Activated CD8-positive, alpha-beta T cell treated with anti-CD3 and anti-CD28 coated beads for 36 hours (primary cell): ENCODE data around the gene UPB1. TPM values are rescaled to one million over a fixed set of nuclear protein-coding genes. Genes with fewer than 3 reads are reported as not detected.

ENCODE experiments used
- ATAC-seq: fragments of 200-7000 bp; cut with Tn5 transposase; one replicate; pipeline ENCODE4 v1.10.0; 2021; ENCODE audit warnings: mild to moderate bottlenecking, moderate library complexity
- CTCF ChIA-PET: fragments of 350-600 bp; sonication (Branson Sonifier 250); formaldehyde crosslinking; loops from one replicate; lab custom pipeline; 2021; ENCODE audit warnings: antibody characterized with exemption; lab: Charles Lee
- POLR2A ChIA-PET: fragments of 350-600 bp; sonication (Branson Sonifier 250); formaldehyde crosslinking; loops from one replicate; lab custom pipeline; 2021; ENCODE audit warnings: antibody characterized with exemption; lab: Charles Lee
- DNase-seq: peaks from one replicate; pipeline ENCODE4 v3.0.0-alpha.2; 2020
- H3K27ac Mint-ChIP-seq: one replicate; pipeline ENCODE4 v1.8.0; 2021; ENCODE audit warnings: mild to moderate bottlenecking, mixed read lengths
- H3K27me3 Mint-ChIP-seq: one replicate; pipeline ENCODE4 v1.8.0; 2021; ENCODE audit warnings: mixed read lengths
- H3K36me3 Mint-ChIP-seq: one replicate; pipeline ENCODE4 v1.8.0; 2021; ENCODE audit warnings: low read depth, mixed read lengths
- H3K4me1 Mint-ChIP-seq: one replicate; pipeline ENCODE4 v1.8.0; 2021; ENCODE audit warnings: low read depth, mixed read lengths
- H3K4me3 Mint-ChIP-seq: one replicate; pipeline ENCODE4 v1.8.0; 2021; ENCODE audit warnings: mild to moderate bottlenecking, moderate library complexity, mixed read lengths
- H3K9me3 Mint-ChIP-seq: one replicate; pipeline ENCODE4 v1.8.0; 2021; ENCODE audit warnings: mixed read lengths
- intact Hi-C: fragments of 100-400 bp; cut with micrococcal nuclease; formaldehyde crosslinking; loops from one replicate; pipeline ENCODE4 v1.10.0; 2022
- total RNA-seq, 2 experiments: library from RNA; stranded (reverse); gene quantifications; one replicate each; pipeline ENCODE4 v1.2.3, GENCODE V29; 2021
- TF ChIP-seq, protein P1 (sequence below): fragments of 200-600 bp; IDR thresholded peaks from one replicate; pipeline ENCODE4 v1.8.0; 2022; ENCODE audit warnings: antibody characterized with exemption, mild to moderate bottlenecking

UPB1 gene
- total RNA-seq, 2 experiments from 2014 or later: 0.16 to 0.49 TPM

DNA sequence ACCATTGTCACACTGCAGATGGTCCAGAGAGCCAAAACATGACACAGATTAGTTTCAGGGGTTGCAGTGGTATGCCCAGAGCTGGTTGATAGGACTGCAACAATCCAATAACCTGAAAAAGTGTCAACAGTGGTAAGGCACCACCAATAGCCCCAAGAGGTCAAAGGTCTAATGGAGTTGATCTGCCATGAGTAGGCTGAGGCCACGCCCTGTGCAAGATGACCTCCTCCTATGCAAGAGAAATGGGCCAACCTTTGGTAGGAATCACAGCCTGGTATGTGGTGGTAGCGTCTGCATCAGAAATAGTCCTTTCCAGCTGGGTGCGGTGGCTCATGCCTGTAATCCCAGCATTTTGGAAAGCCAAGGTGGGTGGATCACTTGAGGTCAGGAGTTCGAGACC lies 40.2 kb downstream of the UPB1 start:
- POLR2A ChIA-PET: no interaction called here
- H3K9me3 Mint-ChIP-seq: no peaks in the 10 kb centered on the region
- peaks cover 2% of the 10 kb centered on the region for H3K36me3 Mint-ChIP-seq
- no peak overlapping the region for H3K4me3 Mint-ChIP-seq
- H3K27ac Mint-ChIP-seq: no peak overlapping the region
- CTCF ChIA-PET: interaction anchor here (0.6 kb wide), 1 partner anchor 17 kb away, joined by 3 read pairs; no protein-coding TSS in a partner anchor
- no peaks in the 10 kb centered on the region for H3K4me1 Mint-ChIP-seq
- TF ChIP-seq, protein P1, sequence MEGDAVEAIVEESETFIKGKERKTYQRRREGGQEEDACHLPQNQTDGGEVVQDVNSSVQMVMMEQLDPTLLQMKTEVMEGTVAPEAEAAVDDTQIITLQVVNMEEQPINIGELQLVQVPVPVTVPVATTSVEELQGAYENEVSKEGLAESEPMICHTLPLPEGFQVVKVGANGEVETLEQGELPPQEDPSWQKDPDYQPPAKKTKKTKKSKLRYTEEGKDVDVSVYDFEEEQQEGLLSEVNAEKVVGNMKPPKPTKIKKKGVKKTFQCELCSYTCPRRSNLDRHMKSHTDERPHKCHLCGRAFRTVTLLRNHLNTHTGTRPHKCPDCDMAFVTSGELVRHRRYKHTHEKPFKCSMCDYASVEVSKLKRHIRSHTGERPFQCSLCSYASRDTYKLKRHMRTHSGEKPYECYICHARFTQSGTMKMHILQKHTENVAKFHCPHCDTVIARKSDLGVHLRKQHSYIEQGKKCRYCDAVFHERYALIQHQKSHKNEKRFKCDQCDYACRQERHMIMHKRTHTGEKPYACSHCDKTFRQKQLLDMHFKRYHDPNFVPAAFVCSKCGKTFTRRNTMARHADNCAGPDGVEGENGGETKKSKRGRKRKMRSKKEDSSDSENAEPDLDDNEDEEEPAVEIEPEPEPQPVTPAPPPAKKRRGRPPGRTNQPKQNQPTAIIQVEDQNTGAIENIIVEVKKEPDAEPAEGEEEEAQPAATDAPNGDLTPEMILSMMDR: no peak
- intact Hi-C loops: no loop called here
- ATAC-seq (no peak), DNase-seq (no peak)
- H3K27me3 Mint-ChIP-seq: no peaks in the 10 kb centered on the region

DNA sequence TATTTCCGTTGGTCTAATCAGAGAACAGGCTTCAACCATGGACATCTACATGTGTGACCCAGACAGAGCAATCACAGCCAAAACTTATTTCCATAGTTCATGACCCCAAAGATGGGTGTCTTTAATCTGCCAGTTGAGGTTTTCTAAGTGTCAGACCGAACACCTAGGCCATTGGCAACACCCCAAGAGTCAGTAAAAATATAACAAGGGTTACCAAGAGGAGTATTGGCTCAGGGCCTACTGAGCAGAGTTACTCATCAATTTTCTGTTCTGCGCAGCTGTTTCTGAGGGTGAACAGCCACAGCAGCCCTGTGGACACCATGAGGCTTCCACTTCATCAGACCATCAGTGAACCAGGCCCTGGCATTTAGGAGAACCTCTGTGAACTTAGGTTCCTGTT lies 41.0 kb downstream of the UPB1 start:
- Mint-ChIP-seq H3K27ac (no peak overlapping the region), H3K27me3 (no peaks in the 10 kb centered on the region), H3K4me1 (no peaks in the 10 kb centered on the region), H3K36me3 (peaks cover 5% of the 10 kb centered on the region), H3K9me3 (no peaks in the 10 kb centered on the region), H3K4me3 (no peak overlapping the region)
- ATAC-seq (no peak), DNase-seq (no peak)
- ChIA-PET POLR2A (interaction anchor here (1.0 to 1.3 kb wide), 2 partner anchors 17 to 18 kb away, joined by 4 to 5 read pairs; partner anchors contain the start of gene GUCD1), CTCF (interaction anchor here (1.0 kb wide), 1 partner anchor 10 kb away, joined by 5 read pairs; no protein-coding TSS in a partner anchor)
- intact Hi-C loops: no loop called here
- TF ChIP-seq, protein P1: no peak

DNA sequence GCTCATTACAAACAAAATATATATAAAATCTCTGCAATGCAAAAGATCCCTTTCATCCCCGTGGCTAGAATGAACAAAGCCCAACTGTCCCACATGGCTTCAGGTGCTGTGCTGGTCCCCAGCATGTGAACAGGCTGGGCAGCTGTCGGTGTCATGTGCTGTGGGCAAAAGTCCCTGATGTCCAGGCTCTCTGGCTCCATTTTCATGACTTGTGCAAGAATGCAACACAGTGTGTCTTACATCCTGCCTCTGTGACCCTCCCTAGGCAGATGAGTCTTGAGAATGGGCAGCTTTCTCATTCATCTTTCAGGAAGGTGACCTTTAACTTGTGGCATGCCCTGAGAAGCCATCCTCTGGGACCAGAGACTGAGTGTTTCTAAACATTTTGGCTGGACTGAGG lies 45.3 kb downstream of the UPB1 start:
- ChIA-PET CTCF (interaction anchor here (1.5 to 1.8 kb wide), 2 partner anchors 11 to 13 kb away, joined by 5 to 7 read pairs; no protein-coding TSS in a partner anchor), POLR2A (interaction anchor here (0.8 kb wide), 1 partner anchor 322 kb away, joined by 4 read pairs; no protein-coding TSS in a partner anchor)
- Mint-ChIP-seq H3K27ac (no peak overlapping the region), H3K4me3 (no peak overlapping the region), H3K27me3 (no peaks in the 10 kb centered on the region), H3K9me3 (no peaks in the 10 kb centered on the region), H3K4me1 (no peaks in the 10 kb centered on the region), H3K36me3 (peaks cover 10% of the 10 kb centered on the region)
- ATAC-seq (no peak), DNase-seq (no peak)
- TF ChIP-seq, protein P1: no peak
- intact Hi-C loops: no loop called here

DNA sequence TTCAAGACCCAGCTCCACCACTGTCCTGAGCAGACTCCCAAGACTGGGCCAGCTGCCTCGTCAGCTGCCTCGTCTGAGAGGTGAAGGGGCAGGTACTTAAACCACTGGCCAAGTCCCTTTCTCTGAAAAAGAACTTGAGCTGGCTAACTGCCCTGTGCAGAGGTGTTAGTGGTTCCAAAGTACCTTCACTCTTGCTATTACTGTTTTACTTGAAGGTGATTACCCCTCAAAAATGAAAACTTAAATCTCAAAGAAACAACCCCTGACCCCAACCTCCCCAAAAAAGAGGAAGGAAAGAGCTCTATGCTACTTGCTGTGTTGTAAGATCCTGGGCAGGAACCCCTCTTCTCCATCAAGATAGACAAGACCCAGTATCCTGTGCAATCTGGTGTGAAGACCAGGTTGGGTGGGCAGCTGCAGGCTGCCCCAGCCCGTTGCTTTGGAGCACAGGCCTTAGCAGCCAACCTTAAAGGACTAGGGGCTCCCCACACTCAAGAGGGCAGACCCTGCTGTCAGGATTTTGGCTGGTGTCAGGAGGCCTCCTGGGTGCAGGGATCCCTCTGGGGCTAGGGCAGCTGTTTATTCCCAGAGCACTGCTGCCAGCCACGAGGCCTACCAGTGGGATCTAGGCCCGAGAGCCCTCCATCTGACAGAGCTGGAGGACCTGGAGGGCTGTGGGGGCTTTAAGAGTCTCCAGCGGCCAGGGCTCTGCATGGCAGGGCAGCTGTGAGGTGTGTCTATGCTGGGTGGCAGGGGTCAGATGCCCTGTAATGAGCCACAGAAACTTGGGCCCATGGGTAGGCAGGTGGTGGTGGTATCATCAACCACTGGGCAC lies 46.8 kb downstream of the UPB1 start:
- H3K36me3 Mint-ChIP-seq: peaks cover 11% of the 10 kb centered on the region
- no peaks in the 10 kb centered on the region for H3K9me3 Mint-ChIP-seq
- no peak for DNase-seq
- TF ChIP-seq, protein P1: no peak
- intact Hi-C loops: no loop called here
- no peaks in the 10 kb centered on the region for H3K4me1 Mint-ChIP-seq
- no peak overlapping the region for H3K4me3 Mint-ChIP-seq
- no peaks in the 10 kb centered on the region for H3K27me3 Mint-ChIP-seq
- POLR2A ChIA-PET: interaction anchor here (0.6 to 2.5 kb wide), 3 partner anchors 12 to 113 kb away, joined by 3 to 14 read pairs (median 5); partner anchors contain the start of gene GUCD1
- peak overlapping the region; percentile 38 for H3K27ac Mint-ChIP-seq
- CTCF ChIA-PET: no interaction called here
- no peak for ATAC-seq

DNA sequence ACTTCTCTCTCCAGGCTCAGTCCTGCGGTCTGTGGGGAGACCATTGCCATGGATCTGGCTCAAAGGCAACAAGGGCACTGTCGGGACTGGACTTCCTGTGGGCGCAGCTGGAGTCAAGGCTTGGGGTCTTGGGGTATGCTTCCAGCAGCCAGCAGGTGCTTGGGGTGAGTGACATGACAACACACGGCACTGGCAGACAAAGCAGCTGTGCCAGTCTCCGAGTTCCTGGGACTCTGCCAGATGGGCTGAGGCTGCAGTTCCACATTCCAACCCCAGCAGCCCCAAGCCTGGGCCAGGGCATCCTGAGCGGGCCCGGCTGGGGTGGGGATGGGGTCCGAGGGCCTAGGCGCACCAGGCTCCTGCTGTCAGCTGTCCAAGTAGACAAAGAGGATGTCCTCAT lies 47.5 kb downstream of the UPB1 start:
- Mint-ChIP-seq H3K4me3 (no peak overlapping the region), H3K36me3 (peaks cover 13% of the 10 kb centered on the region), H3K4me1 (no peaks in the 10 kb centered on the region), H3K9me3 (no peaks in the 10 kb centered on the region), H3K27me3 (no peaks in the 10 kb centered on the region), H3K27ac (no peak overlapping the region)
- ChIA-PET POLR2A (interaction anchor here (2.5 kb wide), 1 partner anchor 12 kb away, joined by 14 read pairs; the partner anchor contains the start of gene GUCD1), CTCF (no interaction called here)
- intact Hi-C loops: no loop called here
- no peak for ATAC-seq
- TF ChIP-seq, protein P1: no peak
- DNase-seq: no peak
